Tongue (tissue), 2 donors: ENCODE measurements around the gene DCAKD. TPM values are rescaled to one million over a fixed set of nuclear protein-coding genes. Genes with fewer than 3 reads are reported as not detected.

Source experiments
- DNase-seq: peaks from one replicate; pipeline ENCODE4 v3.0.0-alpha.2; 2015
- total RNA-seq: library from RNA; depleted of rRNA; stranded (reverse); fragments of >200 nt; gene quantifications from one replicate; pipeline ENCODE4 v1.2.3, GENCODE V29; 2014

Gene DCAKD
- total RNA-seq, 1 donor from 2014 or later, result 42.6 TPM

DNA sequence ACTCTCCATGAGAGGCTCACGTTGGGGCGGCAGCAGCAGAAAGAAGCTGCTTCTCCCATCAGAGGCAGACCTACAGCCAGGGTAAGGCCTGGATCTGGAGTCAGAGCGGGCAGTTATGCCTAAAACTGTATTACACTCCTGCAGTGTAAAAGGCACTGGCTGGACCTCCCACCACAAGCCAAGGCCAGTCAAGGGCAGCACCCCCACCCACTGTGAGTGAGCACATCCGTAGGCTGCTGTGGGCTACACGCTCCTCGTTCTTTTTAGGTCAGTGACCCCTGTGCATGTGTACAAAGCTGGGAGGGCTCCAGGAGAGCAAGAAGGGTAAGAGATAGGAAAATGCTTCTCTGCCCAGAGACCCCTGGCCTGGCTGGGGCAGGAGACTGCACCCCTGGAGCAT, 20.7 kb downstream of the DCAKD start:
- DNase-seq, result no peak

DNA sequence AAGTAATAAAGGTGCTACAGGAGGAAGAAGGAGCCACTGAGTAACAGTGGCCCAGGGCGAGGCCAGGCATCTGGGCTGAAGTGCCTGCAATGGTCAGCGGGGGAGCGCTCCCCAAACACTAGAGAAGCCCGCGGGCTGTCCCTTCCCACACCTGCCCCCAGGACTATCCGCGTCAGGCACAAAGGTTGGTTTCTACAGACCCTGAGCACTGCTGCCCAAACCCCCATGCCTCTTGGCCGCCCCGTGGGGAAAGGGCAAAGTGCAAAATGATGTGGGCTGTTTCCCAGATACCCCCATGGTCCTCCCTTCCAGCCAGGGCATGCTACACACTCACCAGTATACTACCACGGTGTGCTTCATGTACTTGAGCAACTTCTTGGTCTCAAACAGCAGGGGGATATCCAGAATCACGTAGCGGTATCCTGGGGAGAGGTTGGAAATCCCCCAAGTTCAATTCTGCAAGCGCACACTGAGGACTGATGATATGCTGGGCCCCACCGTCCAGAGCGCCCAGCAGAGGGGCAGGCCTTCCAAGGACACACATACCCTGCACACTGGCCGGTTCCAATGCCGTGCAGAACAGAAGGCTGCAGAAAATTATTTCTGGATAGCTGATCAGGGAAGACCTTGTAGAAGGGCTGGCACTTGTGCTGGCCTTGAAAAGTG, 21.5 kb downstream of the DCAKD start:
- DNase-seq, result no peak

DNA sequence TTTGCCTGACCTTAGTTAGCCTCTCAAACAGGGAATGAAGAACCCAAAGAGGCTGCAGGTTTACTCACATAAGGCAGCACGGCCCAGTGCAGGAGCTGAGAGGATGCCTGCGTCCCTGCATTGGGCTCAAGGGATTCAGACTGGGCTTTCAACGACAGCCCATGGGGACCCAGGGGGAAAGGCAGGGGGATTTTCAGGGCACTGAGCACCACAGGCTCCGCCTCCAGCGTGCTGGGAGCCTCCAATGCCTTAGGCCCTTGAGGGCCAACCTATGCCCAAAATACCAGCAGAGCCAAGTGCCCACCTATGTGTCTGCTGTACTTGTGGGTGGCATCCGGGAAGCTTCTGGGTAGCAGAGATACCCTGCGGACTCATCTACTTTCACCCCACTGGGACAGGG, 22.3 kb downstream of the DCAKD start:
- no peak for DNase-seq

- no peak for DNase-seq
Observed at GRCh38 chr17:45022655-45023339, 28.6 kb downstream of the DCAKD start.

DNA sequence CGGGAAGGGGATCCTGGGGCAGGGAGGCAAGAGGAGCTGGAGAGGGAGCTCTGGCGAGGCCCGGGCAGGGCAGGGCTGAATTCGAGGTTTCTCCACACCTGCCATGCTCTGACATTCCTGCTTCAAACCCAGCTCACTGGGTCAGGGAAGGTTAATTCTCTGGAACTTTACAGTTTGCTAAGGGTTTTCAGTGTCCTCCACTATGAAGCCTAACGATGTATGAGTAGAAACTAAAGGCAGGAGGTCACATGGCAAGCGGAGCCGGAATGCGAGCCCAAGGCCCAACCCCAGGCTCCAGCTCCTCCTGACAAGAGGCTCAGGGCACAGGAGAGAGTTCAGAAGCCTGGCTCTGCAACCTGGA, 29.2 kb downstream of the DCAKD start:
- no peak for DNase-seq

- DNase-seq, result peak; percentile 85
Observed at GRCh38 chr17:45021607-45022287, 29.7 kb downstream of the DCAKD start.

DNA sequence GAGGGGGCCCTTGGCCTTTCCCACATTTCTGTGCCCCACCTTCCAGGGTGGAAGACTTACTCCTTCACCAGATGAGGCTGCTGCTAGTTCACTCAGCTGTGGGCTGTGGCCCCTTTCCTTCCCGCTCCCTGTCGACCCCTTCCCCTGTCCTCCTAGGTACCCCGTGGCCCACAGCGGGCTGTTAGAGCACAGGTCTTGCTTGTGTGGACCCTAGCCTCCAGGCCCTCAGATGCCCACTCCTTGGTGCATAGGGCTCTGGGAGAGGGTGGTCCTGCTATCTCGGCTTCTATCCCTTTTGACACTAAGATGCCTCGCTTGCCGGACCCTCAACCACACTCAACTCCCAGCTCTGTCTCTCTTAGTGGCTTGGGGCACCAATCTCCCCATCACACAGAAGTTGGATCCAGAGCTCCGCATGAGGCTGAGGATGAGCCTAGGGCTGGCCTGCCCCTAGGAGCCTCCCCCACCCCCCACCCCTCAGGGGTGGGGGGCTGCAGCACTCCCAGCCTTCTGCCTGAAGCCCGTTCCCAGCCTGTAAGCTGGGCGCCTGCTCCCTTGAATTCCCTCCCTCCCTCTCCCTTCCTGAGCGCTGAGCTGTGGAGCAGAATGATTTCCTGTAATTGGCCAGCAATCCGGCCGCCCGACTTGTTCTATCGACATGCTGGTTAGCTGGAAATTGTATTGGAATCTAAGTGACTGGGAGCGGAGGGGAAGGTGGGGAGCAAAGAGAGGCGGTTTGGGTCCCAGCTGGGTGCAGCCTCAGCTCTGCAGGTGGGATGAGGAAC, 30.9 kb downstream of the DCAKD start:
- DNase-seq, result peak; percentile 70

DNA sequence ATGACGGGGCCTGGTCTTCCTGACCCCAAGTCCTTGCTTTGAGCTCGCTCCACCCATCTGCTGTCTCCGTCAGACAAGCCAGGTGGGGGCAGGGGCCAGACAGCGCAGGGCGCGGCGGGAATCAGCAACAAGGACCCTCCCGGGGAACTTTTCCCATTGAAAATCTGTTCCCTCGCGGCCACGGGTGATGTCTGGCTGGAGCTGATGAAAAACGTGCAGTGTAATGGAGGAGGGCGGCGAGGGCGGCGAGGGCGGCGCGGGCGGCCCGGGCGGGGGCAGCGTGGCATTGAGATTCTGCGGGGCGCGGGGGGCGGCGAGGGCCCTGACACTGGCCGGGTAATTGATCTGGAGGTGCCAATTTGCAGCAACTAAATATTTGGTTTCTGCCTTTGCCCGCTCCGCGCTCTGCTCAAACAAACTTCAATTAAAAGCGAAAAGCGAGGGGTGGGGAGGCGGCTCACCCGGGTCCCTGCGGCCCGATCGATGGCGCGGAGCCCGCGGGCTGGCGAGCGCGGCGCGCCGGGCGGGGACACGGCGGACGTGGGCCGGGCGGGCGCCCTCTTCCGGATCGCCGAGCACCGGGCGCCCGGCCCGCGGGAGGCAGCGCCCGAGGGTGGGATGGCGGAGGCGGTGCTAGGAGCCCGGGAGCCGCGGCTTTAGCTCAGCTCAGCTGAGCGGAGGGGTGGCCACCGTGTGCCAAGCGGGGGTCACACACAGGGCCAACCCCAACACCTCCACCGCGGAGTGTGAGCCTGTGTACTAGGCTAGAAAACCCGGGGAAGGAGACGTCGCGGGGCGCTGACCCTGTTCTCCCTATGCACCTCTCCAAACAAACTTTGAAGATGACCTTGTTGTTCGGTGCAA, 32.4 kb downstream of the DCAKD start:
- DNase-seq, result peak; percentile 73

- DNase-seq, result no peak
Observed at GRCh38 chr17:45018514-45018847, 33.0 kb downstream of the DCAKD start.

GRCh38 chr17:45016823-45017222, 34.6 kb downstream of the DCAKD start:
- DNase-seq, result no peak

DNA sequence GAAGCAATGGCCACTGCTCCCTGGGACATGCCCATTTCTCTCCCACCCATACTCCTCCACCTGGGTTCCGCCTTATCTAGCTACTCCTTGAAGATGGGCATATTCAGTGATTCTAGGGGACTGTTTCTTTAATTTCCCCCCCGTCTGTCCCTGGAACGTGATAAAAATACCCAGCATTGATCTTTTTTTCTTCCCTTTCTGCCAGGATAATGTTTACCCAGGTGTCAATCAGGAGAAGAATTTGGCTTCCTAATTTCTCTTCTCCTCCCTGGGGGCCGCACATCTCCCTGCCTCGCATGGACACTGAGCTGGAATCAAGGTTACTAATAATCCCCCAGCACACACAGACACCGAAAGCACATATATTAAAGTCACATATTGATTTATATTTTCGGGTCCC, 35.2 kb downstream of the DCAKD start:
- no peak for DNase-seq

GRCh38 chr17:45013021-45013997, 38.1 kb downstream of the DCAKD start:
- peak; percentile 88 for DNase-seq

GRCh38 chr17:45011767-45012166, 39.7 kb downstream of the DCAKD start:
- no peak for DNase-seq

DNA sequence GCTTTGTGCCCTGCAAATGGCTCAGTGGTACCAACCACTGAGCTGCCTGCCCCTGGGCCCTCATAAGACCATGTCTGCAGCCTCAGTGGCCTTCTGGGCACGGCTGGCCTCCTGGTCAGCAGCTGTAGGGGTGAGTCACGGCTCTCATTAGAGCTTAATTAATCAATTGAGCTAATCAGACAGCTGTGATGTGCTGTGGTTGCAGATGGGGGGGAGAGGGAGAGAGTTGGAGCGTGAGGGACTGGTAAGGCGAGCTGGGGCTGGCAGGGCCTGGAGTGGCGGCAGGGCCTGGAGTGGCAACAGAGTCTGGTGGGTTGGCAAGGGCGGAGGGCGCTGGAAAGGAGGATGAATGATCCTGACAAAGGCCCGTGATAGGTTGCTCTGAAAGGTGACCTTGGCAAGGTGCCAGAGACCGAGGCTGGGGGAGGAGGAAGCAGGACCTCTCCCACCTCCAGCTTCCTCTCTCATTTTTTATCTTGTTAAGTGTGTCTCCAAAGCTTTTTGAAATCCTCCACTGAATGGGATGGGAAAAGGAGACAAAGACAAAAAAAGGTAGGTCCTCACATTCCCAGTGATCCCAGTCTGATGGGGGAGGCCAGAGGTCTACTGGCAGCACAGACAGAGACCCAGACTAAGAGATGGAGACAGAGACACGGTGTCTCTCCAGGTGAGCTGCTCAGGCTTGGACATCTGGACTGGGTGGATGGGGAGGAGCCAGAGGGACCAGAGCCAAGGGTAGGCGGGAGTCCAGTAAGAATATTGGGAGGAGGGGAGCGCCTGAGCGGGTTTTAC, 41.6 kb downstream of the DCAKD start:
- no peak for DNase-seq

- no peak for DNase-seq
Observed at GRCh38 chr17:45008216-45008615, 43.2 kb downstream of the DCAKD start.

GRCh38 chr17:45006927-45007461, 44.4 kb downstream of the DCAKD start:
- peak; percentile 50 for DNase-seq

- DNase-seq, result no peak
Observed at GRCh38 chr17:45005700-45006099, 45.7 kb downstream of the DCAKD start.

GRCh38 chr17:45004388-45004787, 47.0 kb downstream of the DCAKD start:
- no peak for DNase-seq

DNA sequence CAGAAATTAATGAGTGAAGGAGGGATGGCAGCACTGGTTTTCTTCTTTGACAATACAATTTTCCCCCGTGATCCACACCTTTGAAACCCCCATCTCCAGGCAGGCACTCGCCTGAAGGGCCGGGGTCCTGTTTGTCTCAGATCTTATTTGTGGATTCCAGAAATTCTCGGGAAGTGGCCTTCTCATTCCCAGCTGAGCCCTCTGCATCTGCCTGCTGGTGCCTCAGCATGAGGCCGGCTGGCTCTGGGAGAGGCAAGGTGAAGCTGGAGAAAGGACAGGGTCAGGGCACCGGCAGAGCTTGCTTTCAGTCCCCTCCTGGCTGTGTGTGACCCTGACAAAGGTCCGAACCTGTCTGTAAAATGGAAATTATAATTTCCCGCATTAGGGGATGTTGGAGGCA, 47.6 kb downstream of the DCAKD start:
- no peak for DNase-seq

GRCh38 chr17:45001310-45001709, 50.1 kb downstream of the DCAKD start:
- DNase-seq, result no peak
